Cardiac fibroblast (primary cell): Measurements from ENCODE around the gene CHST11.

ENCODE experiments used
- DNase-seq, 2 donors: peaks; one replicate each; pipeline versions ENCODE4 v3.0.0 to v3.0.0-alpha.2; 2010; ENCODE audit warnings: low read depth in 2 of 2
- H3K4me3 ChIP-seq, 2 donors: replicated peaks in 1 of 2; 1 replicate in 1 of 2; 2 replicates in 1 of 2; pipeline ENCODE4 v1.5.1; 2011; ENCODE audit warnings: low read depth in 2 of 2, low read length in 2 of 2, mild to moderate bottlenecking in 2 of 2, moderate library complexity in 1 of 2
- TF ChIP-seq, protein P1 (sequence below): IDR thresholded peaks from one replicate; pipeline ENCODE4 v1.5.1; 2011; ENCODE audit warnings: low read depth, mild to moderate bottlenecking, low read length, inconsistent platforms

The CHST11 gene

GRCh38 chr12:104788840-104789271 is 332.1 kb downstream of the CHST11 start:
- no peak overlapping the region for H3K4me3 ChIP-seq
- no peak for DNase-seq
- TF ChIP-seq, protein P1, sequence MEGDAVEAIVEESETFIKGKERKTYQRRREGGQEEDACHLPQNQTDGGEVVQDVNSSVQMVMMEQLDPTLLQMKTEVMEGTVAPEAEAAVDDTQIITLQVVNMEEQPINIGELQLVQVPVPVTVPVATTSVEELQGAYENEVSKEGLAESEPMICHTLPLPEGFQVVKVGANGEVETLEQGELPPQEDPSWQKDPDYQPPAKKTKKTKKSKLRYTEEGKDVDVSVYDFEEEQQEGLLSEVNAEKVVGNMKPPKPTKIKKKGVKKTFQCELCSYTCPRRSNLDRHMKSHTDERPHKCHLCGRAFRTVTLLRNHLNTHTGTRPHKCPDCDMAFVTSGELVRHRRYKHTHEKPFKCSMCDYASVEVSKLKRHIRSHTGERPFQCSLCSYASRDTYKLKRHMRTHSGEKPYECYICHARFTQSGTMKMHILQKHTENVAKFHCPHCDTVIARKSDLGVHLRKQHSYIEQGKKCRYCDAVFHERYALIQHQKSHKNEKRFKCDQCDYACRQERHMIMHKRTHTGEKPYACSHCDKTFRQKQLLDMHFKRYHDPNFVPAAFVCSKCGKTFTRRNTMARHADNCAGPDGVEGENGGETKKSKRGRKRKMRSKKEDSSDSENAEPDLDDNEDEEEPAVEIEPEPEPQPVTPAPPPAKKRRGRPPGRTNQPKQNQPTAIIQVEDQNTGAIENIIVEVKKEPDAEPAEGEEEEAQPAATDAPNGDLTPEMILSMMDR, result no peak

GRCh38 chr12:104790296-104791125 is 333.8 kb downstream of the CHST11 start:
- H3K4me3 ChIP-seq, result no peak overlapping the region
- TF ChIP-seq, protein P1, result peak; percentile 87
- DNase-seq, result peak in 1 of 2 donors; percentile 29

DNA sequence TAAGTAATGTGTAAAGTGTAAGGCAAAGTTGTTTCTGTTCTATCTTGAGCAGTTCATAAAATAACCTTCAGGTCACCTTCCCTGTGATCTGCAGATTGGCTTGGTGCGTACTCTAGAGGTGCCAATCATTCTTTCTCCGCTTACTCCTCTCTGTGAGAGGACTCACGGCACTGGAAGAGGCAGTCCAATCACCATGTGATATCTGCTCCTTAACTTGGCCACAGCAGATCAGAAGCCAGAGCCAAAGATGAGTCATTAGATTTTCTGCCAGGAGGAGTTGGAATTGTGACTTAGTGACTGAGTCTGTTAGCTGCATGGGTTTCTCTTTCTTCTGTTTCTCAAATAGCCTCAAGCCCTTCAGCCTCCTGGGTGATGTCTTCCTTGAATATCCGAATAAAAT is 335.8 kb downstream of the CHST11 start:
- TF ChIP-seq, protein P1, result no peak
- peak; percentile 86 to 87 for DNase-seq
- H3K4me3 ChIP-seq, result no peak overlapping the region

- peak; percentile 32 to 79 for DNase-seq
- no peak overlapping the region for H3K4me3 ChIP-seq
Observed at GRCh38 chr12:104793285-104793684, 336.5 kb downstream of the CHST11 start.

GRCh38 chr12:104793968-104794367 is 337.2 kb downstream of the CHST11 start:
- no peak for DNase-seq
- no peak overlapping the region for H3K4me3 ChIP-seq
- TF ChIP-seq, protein P1, result no peak

More at GRCh38 chr12:104793285-104793684, 336.5 kb downstream of the CHST11 start:
- TF ChIP-seq, protein P1, result no peak

DNA sequence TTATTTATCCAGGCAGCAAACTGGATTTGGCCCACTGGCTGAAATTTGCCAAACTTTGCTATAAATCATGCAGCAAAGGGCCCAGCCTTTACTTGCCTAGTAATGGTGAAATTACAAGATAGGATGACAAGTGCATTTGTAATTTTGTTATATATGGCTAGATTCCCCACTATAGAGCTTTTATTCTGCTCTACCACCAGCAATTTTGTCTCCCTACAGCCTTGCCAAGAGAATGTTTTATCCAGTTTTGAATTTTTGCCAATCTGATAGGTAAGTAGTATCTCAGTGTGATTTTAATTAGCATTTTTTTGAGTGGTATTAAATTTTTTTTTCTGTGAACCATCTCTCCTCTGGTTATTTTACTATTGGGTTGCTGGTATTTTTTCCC is 339.7 kb downstream of the CHST11 start:
- no peak overlapping the region for H3K4me3 ChIP-seq
- no peak for DNase-seq
- TF ChIP-seq, protein P1, result no peak
